Measurements from ENCODE around the gene GNAI1. TPM values are rescaled to one million over a fixed set of nuclear protein-coding genes. Genes with fewer than 3 reads are reported as not detected.

Gene GNAI1
- polyA plus RNA-seq, 2 of the 4 experiments (the other 2 are of a cell fraction): 46.3 to 96.3 TPM

- Histone ChIP-seq H3K4me3 (0 out of 3 replicates have a peak overlapping the region, but pooled peaks have one; percentile 1), H3K9me3 (no peaks in the 10 kb centered on the region), H3K27ac (peak overlapping the region; percentile 62 to 84), H3K4me2 (peak overlapping the region; percentile 77), H3K4me1 (peaks cover 90% of the 10 kb centered on the region)
- ChIA-PET POLR2A (interaction anchor here (0.7 kb wide), 1 partner anchor 13 kb away, joined by 5 read pairs; the partner anchor contains the start of gene GNAI1), CTCF (interaction anchor here (6.2 kb wide), 1 partner anchor 13 kb away, joined by 39 read pairs; the partner anchor contains the start of gene GNAI1)
- 16% methylated on average over 3 of the region's 3 CpGs for WGBS (ENCODE audit: missing lambda C conversion rate)
- TF ChIP-seq, protein P1, sequence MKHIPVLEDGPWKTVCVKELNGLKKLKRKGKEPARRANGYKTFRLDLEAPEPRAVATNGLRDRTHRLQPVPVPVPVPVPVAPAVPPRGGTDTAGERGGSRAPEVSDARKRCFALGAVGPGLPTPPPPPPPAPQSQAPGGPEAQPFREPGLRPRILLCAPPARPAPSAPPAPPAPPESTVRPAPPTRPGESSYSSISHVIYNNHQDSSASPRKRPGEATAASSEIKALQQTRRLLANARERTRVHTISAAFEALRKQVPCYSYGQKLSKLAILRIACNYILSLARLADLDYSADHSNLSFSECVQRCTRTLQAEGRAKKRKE (CRISPR knock-in tag; IDR thresholded peaks at IDR 0.05; ENCODE audit: low read depth): no peak
- TF ChIP-seq, protein P2, sequence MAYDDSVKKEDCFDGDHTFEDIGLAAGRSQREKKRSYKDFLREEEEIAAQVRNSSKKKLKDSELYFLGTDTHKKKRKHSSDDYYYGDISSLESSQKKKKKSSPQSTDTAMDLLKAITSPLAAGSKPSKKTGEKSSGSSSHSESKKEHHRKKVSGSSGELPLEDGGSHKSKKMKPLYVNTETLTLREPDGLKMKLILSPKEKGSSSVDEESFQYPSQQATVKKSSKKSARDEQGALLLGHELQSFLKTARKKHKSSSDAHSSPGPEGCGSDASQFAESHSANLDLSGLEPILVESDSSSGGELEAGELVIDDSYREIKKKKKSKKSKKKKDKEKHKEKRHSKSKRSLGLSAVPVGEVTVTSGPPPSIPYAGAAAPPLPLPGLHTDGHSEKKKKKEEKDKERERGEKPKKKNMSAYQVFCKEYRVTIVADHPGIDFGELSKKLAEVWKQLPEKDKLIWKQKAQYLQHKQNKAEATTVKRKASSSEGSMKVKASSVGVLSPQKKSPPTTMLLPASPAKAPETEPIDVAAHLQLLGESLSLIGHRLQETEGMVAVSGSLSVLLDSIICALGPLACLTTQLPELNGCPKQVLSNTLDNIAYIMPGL (CRISPR knock-in tag; IDR thresholded peaks at IDR 0.05; ENCODE audit: borderline replicate concordance): no peak
- TF ChIP-seq CEBPB (IDR thresholded peaks at IDR 0.05) (peak; percentile 93 to 94), HES2 (IDR thresholded peaks at IDR 0.05) (peak; percentile 84), EP300 (IDR thresholded peaks at IDR 0.05) (peak; percentile 42; a peak in 2 of 5 replicates), GATA3 (IDR thresholded peaks at IDR 0.05; ENCODE audit: borderline replicate concordance) (peak; percentile 59; the same call in 1 of the 2 replicates), FOSL2 (IDR thresholded peaks at IDR 0.05) (peak; percentile 43; the same call in 1 of the 2 replicates), FOSL2 (CRISPR knock-in tag; IDR thresholded peaks at IDR 0.05) (peak; percentile 82), ZNF302 (CRISPR knock-in tag; IDR thresholded peaks at IDR 0.05) (no peak), TFCP2L1 (CRISPR knock-in tag; IDR thresholded peaks at IDR 0.05) (no peak), RCOR1 (IDR thresholded peaks at IDR 0.05; ENCODE audit: low read depth, low read length) (no peak), NR3C1 (IDR thresholded peaks at IDR 0.05) (no peak), CHD4 (IDR thresholded peaks at IDR 0.05; ENCODE audit: borderline replicate concordance) (no peak), CHD2 (IDR thresholded peaks at IDR 0.05; ENCODE audit: low read length, partially characterized antibody) (no peak), RAD21 (conservative IDR thresholded peaks at IDR 0.05 in 1 of 2, IDR thresholded peaks at IDR 0.05 in 1 of 2) (no peak), KDM5A (IDR thresholded peaks at IDR 0.05) (no peak), HEYL (CRISPR knock-in tag; IDR thresholded peaks at IDR 0.05) (no peak), EHMT2 (IDR thresholded peaks at IDR 0.05; ENCODE audit: low read depth) (no peak), JUN (IDR thresholded peaks at IDR 0.05) (0 out of 5 replicates have a peak, but pooled peaks of 1 of the 2 experiments have one; percentile 69), SREBF2 (IDR thresholded peaks at IDR 0.05) (no peak), SMC3 (IDR thresholded peaks at IDR 0.05) (no peak), RNF2 (IDR thresholded peaks at IDR 0.05; ENCODE audit: borderline replicate concordance, low read depth) (no peak), JUNB (IDR thresholded peaks at IDR 0.05) (peak; percentile 72)
- TF ChIP-seq, protein P3, sequence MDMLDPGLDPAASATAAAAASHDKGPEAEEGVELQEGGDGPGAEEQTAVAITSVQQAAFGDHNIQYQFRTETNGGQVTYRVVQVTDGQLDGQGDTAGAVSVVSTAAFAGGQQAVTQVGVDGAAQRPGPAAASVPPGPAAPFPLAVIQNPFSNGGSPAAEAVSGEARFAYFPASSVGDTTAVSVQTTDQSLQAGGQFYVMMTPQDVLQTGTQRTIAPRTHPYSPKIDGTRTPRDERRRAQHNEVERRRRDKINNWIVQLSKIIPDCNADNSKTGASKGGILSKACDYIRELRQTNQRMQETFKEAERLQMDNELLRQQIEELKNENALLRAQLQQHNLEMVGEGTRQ (IDR thresholded peaks at IDR 0.05): no peak
- TF ChIP-seq, protein P4, sequence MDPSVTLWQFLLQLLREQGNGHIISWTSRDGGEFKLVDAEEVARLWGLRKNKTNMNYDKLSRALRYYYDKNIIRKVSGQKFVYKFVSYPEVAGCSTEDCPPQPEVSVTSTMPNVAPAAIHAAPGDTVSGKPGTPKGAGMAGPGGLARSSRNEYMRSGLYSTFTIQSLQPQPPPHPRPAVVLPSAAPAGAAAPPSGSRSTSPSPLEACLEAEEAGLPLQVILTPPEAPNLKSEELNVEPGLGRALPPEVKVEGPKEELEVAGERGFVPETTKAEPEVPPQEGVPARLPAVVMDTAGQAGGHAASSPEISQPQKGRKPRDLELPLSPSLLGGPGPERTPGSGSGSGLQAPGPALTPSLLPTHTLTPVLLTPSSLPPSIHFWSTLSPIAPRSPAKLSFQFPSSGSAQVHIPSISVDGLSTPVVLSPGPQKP (IDR thresholded peaks at IDR 0.05; ENCODE audit: low read depth, low read length): no peak
- TF ChIP-seq, protein P5, sequence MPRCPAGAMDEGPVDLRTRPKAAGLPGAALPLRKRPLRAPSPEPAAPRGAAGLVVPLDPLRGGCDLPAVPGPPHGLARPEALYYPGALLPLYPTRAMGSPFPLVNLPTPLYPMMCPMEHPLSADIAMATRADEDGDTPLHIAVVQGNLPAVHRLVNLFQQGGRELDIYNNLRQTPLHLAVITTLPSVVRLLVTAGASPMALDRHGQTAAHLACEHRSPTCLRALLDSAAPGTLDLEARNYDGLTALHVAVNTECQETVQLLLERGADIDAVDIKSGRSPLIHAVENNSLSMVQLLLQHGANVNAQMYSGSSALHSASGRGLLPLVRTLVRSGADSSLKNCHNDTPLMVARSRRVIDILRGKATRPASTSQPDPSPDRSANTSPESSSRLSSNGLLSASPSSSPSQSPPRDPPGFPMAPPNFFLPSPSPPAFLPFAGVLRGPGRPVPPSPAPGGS (IDR thresholded peaks at IDR 0.05): peak; percentile 31; the same call in 1 of the 3 replicates
- DNase-seq (ENCODE audit: low read depth in 1 of 2, low spot score in 1 of 2) (peak in 1 of 2 experiments; percentile 47), FAIRE-seq (peak; percentile 73), ATAC-seq (peak; percentile 35 to 42; a peak in 4 of 6 replicates)
Observed at GRCh38 chr7:80147543-80148391, 13.1 kb downstream of the GNAI1 start.

All from A549 (cell line).